DMS114 treated with DMSO at 0.1 percent for 48 hours (cell line): ENCODE measurements around the gene PXYLP1.

Experiments used
- DNase-seq: peaks from one replicate; lab custom pipeline; 2025; ENCODE audit not compliant: unreplicated experiment; lab: John Stamatoyannopoulos, UW

PXYLP1 gene

DNA sequence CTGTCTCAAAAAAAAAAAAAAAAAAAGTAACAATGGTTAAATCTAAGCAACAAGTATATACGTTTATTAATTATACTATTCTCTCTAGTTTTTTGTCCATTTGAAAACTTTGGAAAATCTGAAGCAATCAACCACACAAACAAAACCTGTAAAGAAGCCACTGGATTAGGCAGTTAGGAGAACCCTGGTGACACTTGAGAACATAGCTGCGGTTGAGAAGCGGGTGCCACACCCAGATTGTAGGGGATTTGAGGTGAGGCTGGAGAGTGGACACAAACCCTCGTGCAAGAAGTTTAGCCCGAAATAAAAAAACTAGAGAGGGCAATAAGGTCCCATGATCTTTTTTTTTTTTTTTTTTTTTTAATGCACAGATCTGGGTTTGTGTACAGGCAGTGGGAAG is 110.8 kb downstream of the PXYLP1 start:
- DNase-seq = no peak

DNA sequence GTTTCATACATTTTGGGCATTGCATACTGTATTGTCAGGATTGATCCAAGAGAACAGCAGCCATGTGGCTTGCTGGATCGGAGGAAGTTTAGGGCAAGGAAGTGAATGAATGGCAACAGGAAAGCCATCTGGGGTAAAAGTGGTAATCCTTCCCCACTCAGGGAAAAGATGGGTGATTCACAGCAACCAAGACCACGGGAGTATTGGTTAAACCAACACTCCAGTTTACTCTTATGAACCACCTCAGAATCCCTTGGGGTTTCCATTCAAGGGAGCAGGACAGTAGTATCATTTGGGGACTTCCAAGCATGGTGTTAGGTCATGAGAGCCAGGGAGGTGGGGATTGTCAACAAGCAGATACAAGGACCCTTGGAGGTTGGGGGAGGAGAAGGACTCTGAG is 111.5 kb downstream of the PXYLP1 start:
- no peak for DNase-seq

DNA sequence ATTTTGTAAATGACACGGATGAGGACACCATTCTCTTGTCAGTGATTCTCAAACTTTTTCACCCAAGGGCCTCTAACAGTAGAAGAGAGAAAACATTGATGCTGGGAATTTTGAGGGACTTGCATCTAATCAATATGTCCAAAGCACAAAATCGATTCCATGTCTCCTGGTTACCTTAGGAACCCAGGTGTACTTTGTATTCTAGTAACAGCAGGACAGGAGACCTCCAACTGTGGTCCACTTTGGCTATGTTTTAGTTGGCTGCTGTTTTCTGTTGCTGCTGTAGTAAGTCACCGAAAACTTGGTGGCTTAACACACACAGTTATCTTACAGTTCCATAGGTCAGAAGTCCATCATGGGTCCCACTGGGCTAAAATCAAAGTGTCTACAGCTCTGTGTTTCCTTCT is 112.2 kb downstream of the PXYLP1 start:
- DNase-seq = no peak
